NCI-H1694 treated with DMSO at 0.1 percent for 48 hours (cell line): ENCODE measurements around the gene XPOT.
A peak's percentile ranks its signal among the peaks of the same experiment; 100 is the strongest.
"Not testable (repeated sequence)": the region's sequence is repeated elsewhere in the genome, so short reads cannot be mapped to it uniquely, and the experiment has no call there.

Source experiments
- DNase-seq: peaks from one replicate; lab custom pipeline; 2025; lab: John Stamatoyannopoulos, UW

Gene XPOT

GRCh38 chr12:64403707-64404469 lies at the start of gene XPOT:
TSS of gene XPOT (plus strand) at chr12:64404392. CDS start at chr12:64410036, 5,644 bp downstream.
- DNase-seq: peak; percentile 88

DNA sequence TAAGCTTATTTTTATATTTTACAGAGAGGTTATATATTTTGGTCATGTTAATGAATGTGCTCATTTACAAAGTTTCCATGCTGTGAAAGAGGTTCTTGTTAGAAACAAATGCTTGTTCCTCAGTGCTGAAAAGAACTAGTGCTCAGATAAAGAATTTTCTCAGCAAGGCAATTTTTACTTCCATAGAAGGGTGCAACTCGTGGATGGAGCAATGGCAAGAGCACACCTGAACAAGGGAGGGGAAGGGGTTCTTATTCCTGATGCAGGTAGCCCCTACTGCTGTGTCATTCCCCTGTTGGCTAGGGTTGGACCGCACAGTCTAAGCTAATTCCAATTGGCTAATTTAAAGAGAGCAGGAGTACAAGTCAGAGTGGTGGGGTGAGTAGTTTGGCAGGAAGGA lies 48.0 kb upstream of the XPOT start:
- not testable (repeated sequence) for DNase-seq

- not testable (repeated sequence) for DNase-seq
Measured at GRCh38 chr12:64361173-64361572, 43.0 kb upstream of the XPOT start.

DNA sequence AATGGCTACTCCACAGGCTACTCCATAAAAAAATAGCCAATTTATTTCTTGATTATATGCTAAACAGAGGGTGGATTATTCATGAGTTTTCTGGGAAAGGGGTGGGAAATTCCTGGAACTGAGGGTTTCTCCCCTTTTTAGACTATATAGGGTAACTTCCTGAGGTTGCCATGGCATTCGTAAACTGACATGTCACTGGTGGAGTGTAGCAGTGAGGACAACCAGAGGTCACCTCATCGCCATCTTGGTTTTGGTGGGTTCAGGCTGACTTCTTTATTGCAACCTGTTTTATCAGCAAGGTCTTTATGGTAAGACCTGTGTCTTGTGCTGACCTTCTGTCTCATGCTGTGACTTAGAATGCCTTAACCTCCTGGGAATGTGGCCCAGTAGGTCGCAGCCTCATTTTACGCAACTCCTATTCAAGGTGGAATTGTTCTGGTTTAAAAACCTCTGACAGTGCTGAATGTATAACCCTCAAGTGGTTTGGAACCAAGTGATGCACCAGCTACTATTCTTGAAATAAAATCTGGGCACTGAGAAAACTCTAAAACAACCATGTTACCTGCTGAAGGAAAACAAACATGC lies 41.4 kb upstream of the XPOT start:
- DNase-seq: no peak

DNA sequence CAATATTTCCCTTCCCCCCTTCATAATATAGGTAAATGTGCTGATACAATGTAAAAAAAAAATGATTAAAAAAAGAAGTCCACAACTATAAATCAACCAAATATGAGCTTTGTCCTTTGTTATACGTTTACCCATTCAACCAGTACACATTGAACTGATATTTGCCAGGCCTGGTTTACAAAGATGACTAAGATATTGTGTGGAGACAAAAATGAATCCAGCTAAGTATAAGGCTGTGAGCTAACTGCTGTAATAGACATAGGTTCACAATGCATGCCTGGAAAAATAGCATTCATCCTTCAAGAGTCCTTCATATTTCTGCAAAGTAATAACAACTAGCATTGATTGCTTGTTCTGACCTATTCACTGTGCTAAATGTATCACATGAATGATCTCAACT lies 20.5 kb upstream of the XPOT start:
- DNase-seq: no peak

DNA sequence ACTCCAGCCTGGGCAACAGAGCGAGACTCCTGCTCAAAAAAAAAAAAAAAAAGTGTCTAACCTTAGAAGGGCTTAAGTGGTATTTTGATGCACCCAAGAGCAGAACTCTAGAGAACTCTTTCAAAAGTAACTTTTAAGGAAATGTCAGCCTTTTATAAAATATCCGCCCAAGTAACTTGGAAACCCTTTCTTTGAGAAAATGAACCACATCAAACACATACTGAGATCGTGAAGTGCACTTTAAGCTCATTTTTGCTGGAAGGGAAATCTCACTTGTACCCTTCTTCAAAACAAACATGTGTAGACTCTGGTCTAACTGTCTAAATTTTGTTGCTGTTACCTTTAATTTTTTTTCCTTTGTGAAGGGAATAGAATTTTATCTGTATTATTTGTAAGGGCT lies 19.2 kb upstream of the XPOT start:
- DNase-seq: no peak

- no peak for DNase-seq
Measured at GRCh38 chr12:64385468-64385867, 18.7 kb upstream of the XPOT start.

- no peak for DNase-seq
Measured at GRCh38 chr12:64387197-64387816, 16.9 kb upstream of the XPOT start.

DNA sequence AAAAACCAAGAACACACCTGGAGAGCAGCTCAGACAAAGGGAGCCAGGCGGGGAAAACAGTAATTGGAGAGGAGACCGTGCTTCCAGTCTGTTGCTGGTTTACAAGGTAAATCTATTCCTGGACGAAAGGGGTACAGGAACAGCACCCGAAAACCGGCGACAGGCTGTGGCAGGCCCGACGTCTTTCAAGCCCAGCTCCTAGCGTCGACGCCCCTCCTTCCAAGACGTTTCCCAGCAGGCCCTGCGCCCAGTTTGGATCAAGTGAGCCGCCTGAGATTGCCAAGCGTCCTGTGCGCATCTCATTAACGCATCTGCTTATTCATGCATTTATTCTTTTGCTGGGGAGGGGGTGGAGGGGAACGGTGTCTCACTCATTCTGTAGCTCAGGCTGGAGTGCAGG lies 15.0 kb upstream of the XPOT start:
- no peak for DNase-seq

GRCh38 chr12:64390275-64390851 lies 13.8 kb upstream of the XPOT start, which contains the start of gene C12orf56:
TSS of gene C12orf56 (minus strand) at chr12:64390758. CDS start at chr12:64390565, 193 bp downstream.
- no peak for DNase-seq

GRCh38 chr12:64392221-64392620 lies 12.0 kb upstream of the XPOT start:
- DNase-seq: no peak

DNA sequence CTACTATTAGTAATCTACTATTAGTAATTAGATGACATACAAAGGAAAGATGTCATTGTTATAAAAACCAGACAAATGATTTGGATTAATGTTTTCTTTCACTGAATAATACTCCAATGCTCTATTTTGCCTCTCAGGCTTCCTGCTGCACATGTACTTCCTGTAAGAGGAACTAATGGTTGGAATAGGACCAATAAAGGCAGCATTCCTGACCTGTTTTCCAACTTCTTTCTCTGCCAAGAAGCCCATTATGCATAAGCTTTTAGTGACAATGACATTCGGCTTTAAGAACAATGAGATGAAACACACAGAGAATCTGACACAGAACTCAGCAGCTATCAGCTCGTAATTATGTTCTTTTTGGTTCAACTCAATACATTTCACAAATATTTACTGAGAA lies 8.5 kb upstream of the XPOT start:
- DNase-seq: no peak

DNA sequence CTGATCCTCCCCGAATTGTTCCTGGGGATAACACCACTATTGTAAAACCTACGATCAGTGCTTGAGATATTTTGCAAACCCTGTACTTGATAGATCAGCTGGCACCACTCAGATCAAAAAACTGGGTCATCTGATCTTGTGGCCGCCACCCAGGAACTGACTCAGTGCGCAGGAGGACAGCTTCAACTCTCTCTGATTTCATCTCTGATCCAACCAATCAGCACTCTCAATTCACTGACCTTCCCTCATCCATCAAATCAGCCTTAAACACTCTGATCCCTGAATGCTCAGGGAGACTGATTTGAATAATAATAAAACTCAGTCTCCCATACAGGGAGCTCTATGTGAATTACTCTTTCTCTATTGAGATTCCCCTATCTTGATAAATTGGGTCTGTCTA lies 4.2 kb upstream of the XPOT start:
- DNase-seq: no peak

DNA sequence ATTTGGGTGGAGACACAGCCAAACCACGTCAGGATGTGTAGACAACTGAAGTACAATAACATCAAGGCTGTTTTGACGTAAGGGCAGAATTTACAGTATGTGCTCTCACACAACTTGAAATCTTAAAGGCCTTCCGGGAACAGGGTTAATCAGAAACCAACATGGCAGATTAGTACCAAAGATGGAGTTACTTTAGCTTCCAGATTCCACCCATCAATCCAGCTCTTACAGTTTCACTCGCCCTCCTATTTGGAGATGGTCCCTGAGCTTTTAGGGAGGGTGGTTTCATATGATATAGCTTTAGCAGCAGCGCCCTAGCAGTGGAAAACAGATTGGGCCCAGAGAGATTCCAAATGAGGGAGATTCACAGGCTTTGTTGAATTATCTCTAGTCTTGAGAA lies 2.0 kb upstream of the XPOT start:
- DNase-seq: no peak

- no peak for DNase-seq
Measured at GRCh38 chr12:64404470-64405256, 471 bp downstream of the XPOT start.

- no peak for DNase-seq
Measured at GRCh38 chr12:64407342-64408223, 3.4 kb downstream of the XPOT start.

GRCh38 chr12:64411427-64411826 lies 7.2 kb downstream of the XPOT start:
- no peak for DNase-seq

DNA sequence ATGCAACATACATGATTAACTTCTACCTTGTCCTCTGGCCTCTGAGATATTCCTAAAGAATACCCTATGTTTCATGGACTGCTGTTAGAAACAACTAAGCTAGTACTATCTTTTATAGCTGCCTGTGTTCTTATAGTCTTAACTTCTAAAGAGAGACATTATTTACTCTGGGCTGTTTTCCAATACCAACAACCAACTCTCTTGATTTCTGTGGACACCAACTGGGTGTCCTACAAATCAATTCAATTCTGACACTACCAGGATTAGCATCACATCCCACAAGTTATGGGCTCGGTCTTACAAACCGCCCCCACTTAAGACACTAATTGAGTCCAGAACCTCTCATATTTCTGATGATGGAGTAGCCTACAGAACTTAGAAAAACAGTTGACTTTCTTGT lies 8.3 kb downstream of the XPOT start:
- no peak for DNase-seq

GRCh38 chr12:64413884-64414283 lies 9.7 kb downstream of the XPOT start:
- no peak for DNase-seq

GRCh38 chr12:64418209-64418608 lies 14.0 kb downstream of the XPOT start:
- DNase-seq: no peak

DNA sequence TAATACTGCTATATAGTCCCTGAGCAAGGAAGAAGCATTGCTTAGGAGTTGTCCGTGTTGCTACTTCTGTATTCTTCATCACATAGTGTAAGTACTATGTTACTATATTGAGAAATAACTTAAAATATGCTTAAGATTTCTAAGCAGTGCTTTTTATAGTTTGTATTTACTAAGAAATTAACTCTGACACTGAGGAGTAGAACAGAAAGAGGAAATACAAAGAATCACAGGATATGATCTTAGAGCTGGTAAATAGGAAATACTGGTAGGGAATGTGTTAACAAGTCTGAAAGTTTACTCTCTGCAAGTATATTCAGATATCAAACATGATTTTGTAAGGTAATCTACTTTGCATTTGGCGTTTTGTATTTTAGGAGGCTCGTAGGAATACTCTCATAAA lies 15.5 kb downstream of the XPOT start:
- no peak for DNase-seq
